ENCODE measurements around the gene PDCD1. TPM values are rescaled to one million over a fixed set of nuclear protein-coding genes. Genes with fewer than 3 reads are reported as not detected.
A peak's percentile ranks its signal among the peaks of the same experiment; 100 is the strongest.

PDCD1 gene
- total and polyA plus RNA-seq, 2 donors from 2014 or later: 0.49 to 1.6 TPM

DNA sequence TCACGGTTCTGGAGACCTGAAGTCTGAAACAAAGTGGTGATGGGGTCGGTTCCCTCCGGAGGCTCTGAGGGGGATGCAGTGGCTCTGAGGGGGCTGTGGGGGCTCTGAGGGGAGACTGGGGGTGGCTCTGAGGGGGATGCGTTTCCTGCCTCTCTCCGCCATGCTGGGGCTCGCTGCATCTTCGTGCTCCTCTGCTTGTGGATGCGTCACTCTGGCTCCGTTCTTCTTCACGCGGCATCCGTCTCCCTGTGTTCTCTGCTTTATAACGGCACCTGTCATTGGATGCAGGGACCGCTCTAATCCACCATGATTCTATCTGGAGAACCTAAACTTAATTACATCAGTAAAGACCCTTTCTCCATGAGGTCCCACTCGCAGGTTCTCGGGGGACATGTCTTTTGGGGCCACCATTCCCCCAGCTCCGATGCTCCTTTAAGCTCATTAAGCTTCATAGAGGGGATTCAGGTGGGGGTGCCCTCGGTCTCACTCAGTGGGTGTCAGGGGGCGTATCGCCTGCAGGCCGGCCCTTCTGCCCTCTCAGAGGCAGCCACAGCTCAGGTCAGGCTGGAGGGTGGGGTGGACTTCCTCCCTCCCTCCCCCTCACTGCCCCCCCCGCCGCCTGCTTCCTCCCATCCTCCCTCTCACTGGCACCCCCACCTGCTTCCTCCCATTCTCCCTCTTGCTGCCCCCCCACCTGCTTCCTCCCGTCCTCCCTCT is 29.3 kb upstream of the PDCD1 start:
- DNase-seq (peak in 1 of 5 donors; percentile 70), FAIRE-seq (no peak)
- intact Hi-C loops (cut with DNase I): no loop called here
- H3K27ac ChIP-seq (ENCODE audit: low read depth in 2 of 2, low read length in 2 of 2): no peak overlapping the region
- H3K4me1 ChIP-seq (ENCODE audit: control insufficient read depth in 2 of 3, insufficient read depth in 2 of 3, low read depth in 1 of 3, low read length in 3 of 3): no peaks in the 10 kb centered on the region
- H3K4me3 ChIP-seq (ENCODE audit: low read length in 3 of 3): no peak overlapping the region
- H3K27me3 ChIP-seq (ENCODE audit: control insufficient read depth, insufficient read depth, low read length): no peaks in the 10 kb centered on the region
- no peaks in the 10 kb centered on the region for H3K9me3 ChIP-seq (ENCODE audit: control insufficient read depth in 2 of 3, insufficient read depth in 1 of 3, low read length in 3 of 3)
- no peaks in the 10 kb centered on the region for H3K36me3 ChIP-seq (ENCODE audit: control insufficient read depth in 2 of 3, insufficient read depth in 3 of 3, low read length in 3 of 3)
- no peak overlapping the region for H3K9ac ChIP-seq (ENCODE audit: low read length in 3 of 3)
- TF ChIP-seq, protein P1, sequence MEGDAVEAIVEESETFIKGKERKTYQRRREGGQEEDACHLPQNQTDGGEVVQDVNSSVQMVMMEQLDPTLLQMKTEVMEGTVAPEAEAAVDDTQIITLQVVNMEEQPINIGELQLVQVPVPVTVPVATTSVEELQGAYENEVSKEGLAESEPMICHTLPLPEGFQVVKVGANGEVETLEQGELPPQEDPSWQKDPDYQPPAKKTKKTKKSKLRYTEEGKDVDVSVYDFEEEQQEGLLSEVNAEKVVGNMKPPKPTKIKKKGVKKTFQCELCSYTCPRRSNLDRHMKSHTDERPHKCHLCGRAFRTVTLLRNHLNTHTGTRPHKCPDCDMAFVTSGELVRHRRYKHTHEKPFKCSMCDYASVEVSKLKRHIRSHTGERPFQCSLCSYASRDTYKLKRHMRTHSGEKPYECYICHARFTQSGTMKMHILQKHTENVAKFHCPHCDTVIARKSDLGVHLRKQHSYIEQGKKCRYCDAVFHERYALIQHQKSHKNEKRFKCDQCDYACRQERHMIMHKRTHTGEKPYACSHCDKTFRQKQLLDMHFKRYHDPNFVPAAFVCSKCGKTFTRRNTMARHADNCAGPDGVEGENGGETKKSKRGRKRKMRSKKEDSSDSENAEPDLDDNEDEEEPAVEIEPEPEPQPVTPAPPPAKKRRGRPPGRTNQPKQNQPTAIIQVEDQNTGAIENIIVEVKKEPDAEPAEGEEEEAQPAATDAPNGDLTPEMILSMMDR (IDR thresholded peaks at IDR 0.05; ENCODE audit: borderline replicate concordance, extremely low read depth, insufficient read depth): no peak

DNA sequence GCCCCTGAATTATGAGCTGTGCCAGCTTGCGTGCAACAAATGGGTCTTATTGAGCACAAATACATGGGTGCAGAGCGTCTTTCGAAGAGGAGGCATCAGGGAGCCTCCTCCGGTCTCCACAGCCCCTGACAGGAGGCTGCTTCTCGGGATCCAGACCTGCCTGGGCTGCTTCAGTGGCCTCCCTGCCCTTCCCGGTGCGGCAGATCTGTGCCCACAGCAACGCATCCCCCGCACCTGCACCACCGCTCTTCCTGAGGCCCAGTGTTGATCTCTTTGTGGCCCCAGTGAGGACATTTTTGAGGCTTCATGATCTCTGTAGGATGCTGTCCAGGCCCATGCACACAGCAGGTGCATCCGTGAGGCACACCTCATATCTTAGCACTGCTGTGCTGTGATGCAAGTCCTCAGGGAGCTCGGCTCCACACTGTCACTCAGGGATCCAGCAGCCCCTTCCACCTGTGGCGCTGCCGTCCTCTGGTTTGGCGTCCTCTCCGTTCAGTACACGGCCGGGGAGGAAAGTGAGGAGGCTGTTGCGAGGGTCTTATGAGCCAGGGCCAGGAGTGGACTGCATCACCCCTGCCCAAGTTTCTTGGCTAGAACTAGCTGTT is 28.2 kb upstream of the PDCD1 start:
- no peaks in the 10 kb centered on the region for H3K36me3 ChIP-seq (ENCODE audit: control insufficient read depth in 2 of 3, insufficient read depth in 3 of 3, low read length in 3 of 3)
- intact Hi-C loops (cut with DNase I): no loop called here
- DNase-seq: no peak
- H3K9me3 ChIP-seq (ENCODE audit: control insufficient read depth in 2 of 3, insufficient read depth in 1 of 3, low read length in 3 of 3): no peaks in the 10 kb centered on the region
- no peak overlapping the region for H3K4me3 ChIP-seq (ENCODE audit: low read length in 3 of 3)
- no peak overlapping the region for H3K9ac ChIP-seq (ENCODE audit: low read length in 3 of 3)
- FAIRE-seq: no peak
- no peaks in the 10 kb centered on the region for H3K27me3 ChIP-seq (ENCODE audit: control insufficient read depth, insufficient read depth, low read length)
- TF ChIP-seq, protein P1 (IDR thresholded peaks at IDR 0.05; ENCODE audit: borderline replicate concordance, extremely low read depth, insufficient read depth): no peak
- no peak overlapping the region for H3K27ac ChIP-seq (ENCODE audit: low read depth in 2 of 2, low read length in 2 of 2)
- H3K4me1 ChIP-seq (ENCODE audit: control insufficient read depth in 2 of 3, insufficient read depth in 2 of 3, low read depth in 1 of 3, low read length in 3 of 3): peaks cover 0 to 5% (median 4%) of the 10 kb centered on the region in 3 donors

DNA sequence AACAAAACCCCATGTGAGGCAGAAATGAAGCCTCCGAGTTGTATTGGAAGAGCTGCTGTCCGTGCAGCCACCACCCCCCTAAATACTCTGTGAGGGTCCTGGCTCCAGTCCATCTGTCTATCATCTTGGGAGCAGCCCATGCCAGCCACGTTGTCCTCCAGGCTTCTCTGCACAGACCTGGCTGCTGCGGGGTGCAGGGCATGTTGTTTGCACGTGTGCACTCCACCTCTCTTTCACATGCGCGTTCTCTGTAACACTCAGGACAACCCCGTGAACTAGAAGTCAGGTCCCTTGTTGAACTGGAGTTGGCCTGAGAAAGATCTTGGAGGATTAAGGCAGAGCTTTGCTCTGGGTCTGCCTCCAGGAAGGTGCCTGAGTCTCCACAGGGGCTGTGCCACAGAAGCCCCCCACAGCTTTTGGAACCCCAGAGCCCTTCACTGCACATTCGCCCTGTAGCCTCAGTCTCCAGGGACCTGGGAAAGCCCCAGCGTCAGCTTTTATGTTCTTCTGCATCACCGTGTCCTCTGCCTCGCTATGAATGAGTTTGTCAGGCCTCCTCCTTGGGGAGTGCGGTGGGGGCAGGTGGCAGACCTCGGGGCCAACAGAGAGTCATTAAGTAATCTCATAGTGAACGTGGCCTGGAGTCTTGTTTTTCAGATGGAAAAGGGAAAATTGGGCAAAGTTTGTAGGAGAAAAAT is 27.4 kb upstream of the PDCD1 start:
- TF ChIP-seq, protein P1 (IDR thresholded peaks at IDR 0.05; ENCODE audit: borderline replicate concordance, extremely low read depth, insufficient read depth): no peak
- DNase-seq: peak in 1 of 5 donors; percentile 54
- Histone ChIP-seq H3K4me1 (ENCODE audit: control insufficient read depth in 2 of 3, insufficient read depth in 2 of 3, low read depth in 1 of 3, low read length in 3 of 3) (peaks cover 0 to 12% (median 4%) of the 10 kb centered on the region in 3 donors), H3K9me3 (ENCODE audit: control insufficient read depth in 2 of 3, insufficient read depth in 1 of 3, low read length in 3 of 3) (no peaks in the 10 kb centered on the region), H3K27ac (ENCODE audit: low read depth in 2 of 2, low read length in 2 of 2) (no peak overlapping the region), H3K4me3 (ENCODE audit: low read length in 3 of 3) (no peak overlapping the region), H3K27me3 (ENCODE audit: control insufficient read depth, insufficient read depth, low read length) (no peaks in the 10 kb centered on the region), H3K9ac (ENCODE audit: low read length in 3 of 3) (no peak overlapping the region), H3K36me3 (ENCODE audit: control insufficient read depth in 2 of 3, insufficient read depth in 3 of 3, low read length in 3 of 3) (no peaks in the 10 kb centered on the region)
- intact Hi-C loops (cut with DNase I): no loop called here
- no peak for FAIRE-seq

Measured in kidney (tissue), 14 donors.